Tibial artery (tissue), 4 donors: ENCODE data around the gene ZNF831.

ENCODE experiments used
- DNase-seq, 2 donors: peaks; one replicate each; pipeline ENCODE4 v3.0.0-alpha.2; 2019
- H3K27ac ChIP-seq, 2 donors: fragments of 200-600 bp; sonication (generic) in 1 of 2; 1 replicate in 1 of 2; 2 replicates in 1 of 2; pipeline ENCODE4 v1.5.1; 2018 to 2019; ENCODE audit warnings: mild to moderate bottlenecking in 1 of 2
- H3K27me3 ChIP-seq, 2 donors: fragments of 200-600 bp; sonication (generic) in 1 of 2; one replicate each; pipeline versions ENCODE4 v1.5.1 to v1.6.0; 2016 to 2019
- H3K36me3 ChIP-seq, 3 donors: fragments of 200-600 bp; sonication (generic) in 2 of 3; one replicate each; pipeline ENCODE4 v1.5.1; 2016 to 2019; ENCODE audit warnings: mild to moderate bottlenecking in 2 of 3
- H3K4me1 ChIP-seq, 4 donors: fragments of 200-600 bp; sonication (generic) in 2 of 4; 1 replicate in 3 of 4; 2 replicates in 1 of 4; pipeline ENCODE4 v1.5.1; 2016 to 2019
- H3K4me3 ChIP-seq, 2 donors: fragments of 200-600 bp; sonication (generic) in 1 of 2; 1 replicate in 1 of 2; 2 replicates in 1 of 2; pipeline ENCODE4 v1.5.1; 2018 to 2019; ENCODE audit warnings: mild to moderate bottlenecking in 2 of 2
- H3K9me3 ChIP-seq, 3 donors: fragments of 200-600 bp; sonication (generic) in 1 of 3; one replicate each; pipeline ENCODE4 v1.5.1; 2016 to 2019
- CTCF ChIP-seq, 2 experiments: fragments of 200-600 bp in 1 of 2; fragments of 450-650 bp in 1 of 2; IDR thresholded peaks; one replicate each; pipeline ENCODE4 v1.5.1; 2017 to 2019; ENCODE audit warnings: antibody characterized with exemption in 2 of 2, mild to moderate bottlenecking in 1 of 2, moderate library complexity in 1 of 2
- intact Hi-C: fragments of 100-400 bp; cut with DNase I; formaldehyde crosslinking; loops from one replicate; pipeline ENCODE4 v1.15.0; 2023; ENCODE audit warnings: low total_unique reads

ZNF831 gene

GRCh38 chr20:59157961-59158541, 5.6 kb upstream of the ZNF831 start:
- DNase-seq, result no peak
- H3K27ac ChIP-seq, result no peak overlapping the region
- intact Hi-C loops, result no loop called here

GRCh38 chr20:59158673-59159072, 4.9 kb upstream of the ZNF831 start:
- intact Hi-C loops, result no loop called here
- H3K36me3 ChIP-seq, result no peaks in the 10 kb centered on the region

More at GRCh38 chr20:59157961-59158541, 5.6 kb upstream of the ZNF831 start:
- Histone ChIP-seq H3K36me3 (no peaks in the 10 kb centered on the region), H3K4me1 (peaks cover 0 to 12% (median 10%) of the 10 kb centered on the region in 4 donors), H3K4me3 (no peak overlapping the region), H3K9me3 (no peaks in the 10 kb centered on the region), H3K27me3 (peaks cover 0 to 13% of the 10 kb centered on the region in 2 donors)
- no peak for TF ChIP-seq CTCF (IDR thresholded peaks at IDR 0.05)

DNA sequence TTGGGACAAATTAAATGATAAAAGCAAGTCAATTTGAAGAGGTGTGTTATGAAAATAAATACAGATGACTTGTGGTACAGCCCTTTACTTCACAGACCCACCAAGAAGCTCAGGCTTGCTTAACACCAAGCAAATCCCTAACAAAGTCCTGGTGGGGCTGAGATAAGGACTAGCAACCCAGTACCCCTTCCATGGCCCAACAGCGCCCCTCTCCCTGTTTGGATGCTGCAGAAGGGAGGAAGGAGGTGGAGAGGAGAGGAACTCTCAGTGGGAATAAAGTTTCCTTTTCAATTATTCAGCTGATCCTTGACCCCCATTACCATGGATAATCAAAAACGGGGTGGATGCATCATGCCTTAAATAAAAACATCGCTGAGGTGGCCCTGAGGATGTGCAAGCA, 4.5 kb upstream of the ZNF831 start:
- Histone ChIP-seq H3K36me3 (no peaks in the 10 kb centered on the region), H3K4me1 (peaks cover 0 to 3% (median 1%) of the 10 kb centered on the region in 4 donors), H3K27me3 (peaks cover 0 to 13% of the 10 kb centered on the region in 2 donors), H3K9me3 (no peaks in the 10 kb centered on the region), H3K27ac (no peak overlapping the region), H3K4me3 (no peak overlapping the region)
- no peak for DNase-seq
- intact Hi-C loops, result no loop called here
- TF ChIP-seq CTCF (IDR thresholded peaks at IDR 0.05), result no peak

More at GRCh38 chr20:59158673-59159072, 4.9 kb upstream of the ZNF831 start:
- no peak for DNase-seq
- Histone ChIP-seq H3K27me3 (peaks cover 0 to 13% of the 10 kb centered on the region in 2 donors), H3K4me1 (peaks cover 0 to 7% (median 5%) of the 10 kb centered on the region in 4 donors), H3K4me3 (no peak overlapping the region), H3K27ac (no peak overlapping the region), H3K9me3 (no peaks in the 10 kb centered on the region)
- no peak for TF ChIP-seq CTCF (IDR thresholded peaks at IDR 0.05)

DNA sequence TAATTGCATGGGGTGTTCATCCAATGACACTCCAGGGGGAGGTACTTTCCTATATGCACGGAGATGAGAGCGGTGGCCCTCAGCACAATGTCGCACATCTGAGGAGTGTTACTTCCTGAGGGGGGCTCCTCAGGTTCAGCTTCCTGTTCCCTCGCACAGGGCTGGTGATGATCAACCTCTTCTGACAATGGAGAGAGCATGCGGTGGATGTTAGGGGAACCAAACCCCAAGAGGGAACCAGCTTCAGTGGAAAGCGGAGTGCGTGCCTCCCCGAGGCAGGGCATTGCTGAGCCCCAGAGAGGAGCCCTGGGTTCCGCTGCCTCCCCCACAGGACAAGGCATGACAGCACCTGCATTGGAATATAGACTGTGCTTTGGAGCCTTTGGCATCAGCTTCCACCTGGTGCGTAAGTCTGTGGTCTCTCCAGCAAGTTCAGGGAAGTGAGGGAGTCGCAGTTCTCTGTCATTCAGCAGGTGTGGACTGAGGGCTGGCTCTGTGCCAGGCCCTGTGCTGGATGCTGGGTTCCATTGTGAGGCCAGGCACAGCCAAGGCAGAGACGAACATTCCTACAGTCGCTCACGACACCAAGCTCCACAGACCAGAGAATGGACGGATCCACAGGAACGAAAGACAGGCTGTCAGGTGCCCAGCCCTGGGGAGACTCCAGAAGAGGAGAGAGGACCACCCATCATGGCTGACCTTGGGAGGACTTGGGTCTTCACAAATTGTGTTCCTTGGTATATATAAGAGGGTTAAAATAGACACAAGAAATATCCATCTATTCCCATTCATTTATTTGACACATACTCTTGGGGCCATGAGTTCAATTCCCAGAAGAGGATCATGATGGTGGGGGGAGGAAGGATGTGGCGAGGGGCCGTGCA, 3.9 kb upstream of the ZNF831 start:
- Histone ChIP-seq H3K9me3 (no peaks in the 10 kb centered on the region), H3K4me1 (no peaks in the 10 kb centered on the region), H3K36me3 (no peaks in the 10 kb centered on the region), H3K27ac (no peak overlapping the region), H3K4me3 (no peak overlapping the region), H3K27me3 (peaks cover 0 to 13% of the 10 kb centered on the region in 2 donors)
- TF ChIP-seq CTCF (IDR thresholded peaks at IDR 0.05), result no peak
- DNase-seq, result no peak
- intact Hi-C loops, result no loop called here

GRCh38 chr20:59160389-59161115, 3.1 kb upstream of the ZNF831 start:
- Histone ChIP-seq H3K27ac (no peak overlapping the region), H3K4me3 (no peak overlapping the region), H3K9me3 (no peaks in the 10 kb centered on the region), H3K27me3 (peaks cover 0 to 16% of the 10 kb centered on the region in 2 donors), H3K36me3 (no peaks in the 10 kb centered on the region), H3K4me1 (no peaks in the 10 kb centered on the region)
- intact Hi-C loops, result no loop called here
- TF ChIP-seq CTCF (IDR thresholded peaks at IDR 0.05), result no peak
- DNase-seq, result no peak
